HG03378 (cell line): ENCODE results near the gene WNT10A.

Experiments used
- ATAC-seq: cut with Tn5 transposase; IDR thresholded peaks from one replicate; pipeline ENCODE4 v1.9.1; 2021; ENCODE audit warnings: mild to moderate bottlenecking, moderate library complexity; ENCODE audit not compliant: unreplicated experiment

The WNT10A gene

DNA sequence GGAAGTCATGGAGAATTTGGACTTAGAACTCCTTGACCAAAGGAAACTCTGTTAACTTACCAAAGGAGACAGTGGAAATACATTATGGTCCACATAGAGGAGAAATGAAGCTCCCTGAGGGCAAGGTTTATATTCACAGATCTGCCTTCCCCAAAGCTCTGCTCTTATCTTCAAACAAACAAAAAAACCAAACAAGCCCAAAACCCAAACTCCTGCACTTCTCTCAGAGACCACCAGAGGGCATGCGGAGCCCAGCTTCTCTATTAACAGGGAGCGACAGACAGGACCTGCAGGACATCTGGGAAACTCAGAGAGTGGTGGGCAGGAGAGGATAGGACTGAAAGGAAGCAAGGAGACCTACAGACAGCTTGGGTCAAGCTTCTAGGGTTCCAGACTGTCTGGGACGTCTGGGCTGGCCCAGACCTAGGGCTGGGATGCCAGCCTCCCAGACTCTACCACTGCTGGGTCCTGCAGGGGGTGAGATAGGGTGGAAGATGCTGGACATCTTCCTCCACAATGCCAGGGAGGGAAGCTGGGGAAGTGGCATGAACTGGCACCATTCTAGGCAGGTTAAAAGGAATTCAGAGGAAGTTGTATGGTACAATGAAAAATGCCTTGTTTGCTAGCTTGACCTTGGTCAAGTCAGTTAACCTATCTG lies 4.0 kb upstream of the WNT10A start:
- ATAC-seq, result no peak

DNA sequence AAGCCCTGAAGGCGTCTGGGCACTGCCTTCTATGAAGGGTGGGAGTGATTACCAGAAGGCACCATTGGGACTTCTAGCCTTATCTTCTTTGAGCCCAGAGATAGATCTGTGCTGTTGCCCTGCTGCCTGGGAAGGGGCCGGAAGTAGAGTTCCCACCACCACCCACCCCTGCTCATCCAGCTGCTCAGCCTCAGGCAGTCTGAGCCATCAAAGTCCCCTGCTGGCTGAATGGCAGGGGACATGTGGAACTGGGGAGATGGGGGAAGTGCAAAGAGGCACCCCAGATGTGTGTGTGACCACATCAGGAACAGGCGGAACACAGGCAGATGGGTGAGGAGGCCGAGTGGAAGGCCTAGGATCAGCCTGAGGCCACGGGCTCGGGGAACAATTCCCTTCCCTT lies 3.3 kb upstream of the WNT10A start:
- ATAC-seq, result no peak

DNA sequence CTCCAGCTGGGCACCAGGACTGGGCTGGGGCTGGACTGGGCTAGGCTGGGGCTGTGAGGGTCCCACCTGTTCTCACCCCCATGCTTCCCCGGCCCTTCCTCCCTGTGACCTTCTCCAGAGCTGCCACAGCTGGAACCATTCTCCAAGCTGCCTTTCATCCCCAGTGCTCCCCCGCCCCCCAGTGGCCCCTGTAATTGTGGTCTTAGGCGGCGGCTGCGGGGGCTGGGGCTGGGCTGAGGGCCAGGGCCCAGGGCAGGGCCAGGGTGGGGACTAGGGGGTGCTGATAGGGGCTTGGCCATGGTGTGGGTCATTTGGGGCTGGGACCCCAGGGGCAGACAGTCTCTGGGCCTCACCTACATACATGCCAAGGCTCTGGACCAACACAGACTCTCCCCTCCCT lies 2.8 kb upstream of the WNT10A start:
- ATAC-seq, result no peak

DNA sequence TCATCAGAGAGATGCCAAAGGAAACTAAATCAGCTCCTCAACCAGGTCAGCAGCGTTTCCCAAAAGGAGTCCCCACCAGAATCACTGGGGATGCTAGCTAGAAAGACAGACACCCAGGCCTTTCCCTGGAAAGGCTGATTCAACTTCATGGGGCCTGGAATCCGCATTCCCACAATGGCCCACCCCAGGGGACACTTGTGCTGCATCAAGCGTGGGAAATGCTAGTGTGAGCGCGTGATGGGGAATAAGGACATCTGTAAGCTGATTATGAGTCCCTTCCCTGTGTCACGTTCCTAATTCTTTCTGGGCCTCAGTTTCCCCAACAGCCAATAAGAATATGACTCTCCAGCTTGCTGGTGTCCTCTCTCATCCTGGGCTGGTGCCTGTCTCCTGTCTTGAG lies 2.2 kb upstream of the WNT10A start:
- no peak for ATAC-seq

DNA sequence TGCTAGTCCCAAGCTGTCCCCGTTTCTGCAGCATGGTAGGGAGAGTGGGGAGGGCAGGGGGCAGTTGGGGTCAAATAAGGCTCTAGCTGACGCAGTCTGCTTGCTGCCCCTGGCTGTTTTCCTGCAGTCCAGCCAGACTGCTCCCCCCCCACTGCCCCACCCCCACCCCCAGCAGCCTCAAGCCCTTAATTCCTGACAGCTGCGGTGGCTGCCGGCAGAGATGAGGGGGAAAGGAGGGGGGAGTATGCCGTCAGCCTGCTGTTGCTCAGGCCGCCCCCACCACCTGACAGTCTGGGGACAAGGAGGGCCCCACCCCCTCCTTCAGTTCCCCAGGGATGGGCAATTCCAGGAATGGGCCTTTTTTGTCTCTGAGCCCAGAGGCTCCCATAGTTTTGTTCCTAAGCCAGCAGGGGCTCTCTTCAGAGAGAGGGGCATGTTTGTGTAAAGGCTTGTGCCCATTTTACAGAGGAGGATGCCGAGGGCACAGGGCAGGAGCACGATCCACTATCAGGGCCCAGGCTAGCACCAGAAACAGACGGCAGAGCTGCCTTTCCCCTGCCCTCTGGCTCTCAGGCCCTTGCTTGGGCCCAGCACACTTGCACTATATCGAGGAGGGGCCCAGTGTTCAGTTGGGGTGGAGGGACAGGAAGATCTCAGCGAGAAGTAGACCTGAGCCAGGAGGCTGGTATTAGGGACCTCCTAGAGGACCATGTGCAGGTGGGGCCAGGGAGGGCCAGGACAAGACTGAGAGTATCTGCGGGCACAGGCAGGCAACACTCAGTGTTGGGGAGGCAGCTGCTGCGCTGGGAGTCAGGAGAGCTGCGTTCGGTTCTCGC lies 1.5 kb upstream of the WNT10A start:
- ATAC-seq, result no peak

DNA sequence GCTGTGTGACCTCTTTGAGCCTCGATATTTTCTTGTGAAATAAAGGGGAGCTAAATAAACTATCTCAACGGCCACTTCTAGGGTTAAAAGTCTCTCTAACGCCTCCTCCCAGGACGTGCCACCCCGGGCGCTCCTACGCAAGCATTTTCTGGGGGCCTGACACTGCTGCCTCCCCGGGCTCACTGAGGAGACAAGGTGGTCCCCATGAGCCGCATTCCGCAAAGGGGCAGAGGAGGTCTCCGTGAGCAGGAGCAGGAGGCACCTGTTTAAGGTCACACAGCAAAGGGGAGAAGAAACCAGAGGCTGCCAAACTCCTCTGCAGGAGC lies 913 bp upstream of the WNT10A start:
- no peak for ATAC-seq

DNA sequence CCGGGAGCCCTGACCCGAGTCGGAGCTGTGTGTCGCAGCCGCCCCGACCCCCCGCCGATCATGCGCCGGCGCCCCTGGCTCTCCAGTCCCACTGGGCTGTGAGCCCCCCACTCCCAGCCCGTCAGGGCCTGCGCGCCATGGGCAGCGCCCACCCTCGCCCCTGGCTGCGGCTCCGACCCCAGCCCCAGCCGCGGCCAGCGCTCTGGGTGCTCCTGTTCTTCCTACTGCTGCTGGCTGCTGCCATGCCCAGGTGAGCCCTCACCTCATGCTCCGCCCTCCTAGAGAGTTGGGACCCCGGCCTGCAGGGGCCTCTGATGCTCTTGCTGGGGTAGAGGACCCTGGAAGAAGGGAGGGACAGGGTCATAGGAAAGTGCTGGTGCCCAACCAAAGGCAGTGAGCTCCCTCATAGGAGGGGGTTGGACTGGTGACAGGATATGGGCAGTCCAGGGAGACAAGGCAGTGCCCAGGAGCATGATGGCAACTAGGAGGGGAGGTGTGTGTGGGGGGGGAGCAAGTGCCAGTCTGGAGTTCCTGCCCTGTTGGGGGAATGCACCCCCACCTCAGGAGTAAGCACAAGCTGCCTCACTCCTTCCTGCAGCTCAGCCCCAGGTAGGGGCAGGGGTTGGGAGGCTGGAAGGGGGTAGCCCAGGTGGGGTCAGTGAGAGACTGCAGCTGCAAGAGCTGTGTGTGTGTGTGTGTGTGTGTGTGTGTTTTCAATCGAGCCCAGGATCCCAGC lies 375 bp downstream of the WNT10A start:
- ATAC-seq, result no peak

DNA sequence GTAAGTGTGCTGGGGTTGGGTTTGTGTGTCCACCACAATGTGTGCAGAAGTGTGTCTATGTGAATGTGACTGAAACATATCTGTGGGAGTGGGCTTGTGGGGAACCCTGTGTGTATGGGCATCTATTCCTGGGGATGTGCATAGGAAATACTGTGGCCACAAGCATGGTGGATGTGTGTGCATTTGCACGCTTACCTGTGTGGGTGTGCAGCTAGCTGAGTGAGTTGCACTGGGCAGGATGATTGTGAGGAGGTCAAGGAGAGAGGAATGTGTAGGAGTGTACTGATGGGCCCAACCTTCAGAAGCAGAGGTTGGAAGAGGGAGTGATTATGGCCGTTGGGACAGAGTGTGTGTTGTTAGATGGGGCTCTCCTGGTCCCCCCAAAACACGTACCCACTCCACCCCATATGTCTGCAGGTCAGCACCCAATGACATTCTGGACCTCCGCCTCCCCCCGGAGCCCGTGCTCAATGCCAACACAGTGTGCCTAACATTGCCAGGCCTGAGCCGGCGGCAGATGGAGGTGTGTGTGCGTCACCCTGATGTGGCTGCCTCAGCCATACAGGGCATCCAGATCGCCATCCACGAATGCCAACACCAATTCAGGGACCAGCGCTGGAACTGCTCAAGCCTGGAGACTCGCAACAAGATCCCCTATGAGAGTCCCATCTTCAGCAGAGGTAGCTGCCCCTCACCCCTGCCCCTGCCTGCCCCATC lies 1.2 kb downstream of the WNT10A start:
- no peak for ATAC-seq

DNA sequence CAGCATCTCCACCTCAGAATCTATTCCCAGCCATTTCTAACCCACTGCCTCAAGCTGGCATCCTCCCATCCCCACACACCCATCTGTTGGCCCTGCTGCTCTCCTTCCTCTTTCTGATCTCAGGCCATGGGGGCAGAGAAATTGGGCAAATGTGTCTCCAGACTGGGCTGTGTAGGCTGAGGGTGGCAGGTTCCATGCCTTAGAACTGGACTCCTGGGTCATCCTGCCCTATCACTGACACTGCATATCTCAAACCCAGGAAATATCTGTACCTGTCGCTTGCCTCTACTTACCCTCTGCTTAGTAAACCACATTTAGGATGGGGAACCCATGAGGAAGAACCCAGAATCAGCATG lies 1.8 kb downstream of the WNT10A start:
- ATAC-seq, result no peak

DNA sequence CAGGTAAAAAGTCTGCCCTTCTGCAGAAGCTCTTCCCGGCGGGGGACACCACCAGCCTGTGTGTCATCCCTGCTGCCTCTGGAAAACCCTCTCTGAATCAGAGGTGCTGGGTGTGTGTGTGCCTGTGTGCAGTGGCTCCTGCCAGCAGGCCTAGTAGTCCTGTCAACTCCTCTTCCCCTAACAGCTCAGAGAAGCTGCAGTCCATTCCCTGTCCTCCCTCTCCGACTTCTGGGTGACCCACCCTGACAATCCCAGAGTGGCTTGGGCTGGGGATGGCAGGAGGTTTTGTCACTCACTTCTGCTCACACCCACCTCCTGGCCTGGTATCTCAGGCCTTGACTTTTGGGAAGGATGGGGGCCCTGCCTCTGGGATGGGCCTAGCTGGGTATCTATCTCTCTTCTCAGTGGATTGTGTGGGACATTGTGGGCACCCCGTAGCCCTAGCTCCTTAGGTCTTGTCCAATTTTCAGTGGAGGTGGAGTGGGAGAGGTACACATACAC lies 2.3 kb downstream of the WNT10A start:
- ATAC-seq, result no peak

DNA sequence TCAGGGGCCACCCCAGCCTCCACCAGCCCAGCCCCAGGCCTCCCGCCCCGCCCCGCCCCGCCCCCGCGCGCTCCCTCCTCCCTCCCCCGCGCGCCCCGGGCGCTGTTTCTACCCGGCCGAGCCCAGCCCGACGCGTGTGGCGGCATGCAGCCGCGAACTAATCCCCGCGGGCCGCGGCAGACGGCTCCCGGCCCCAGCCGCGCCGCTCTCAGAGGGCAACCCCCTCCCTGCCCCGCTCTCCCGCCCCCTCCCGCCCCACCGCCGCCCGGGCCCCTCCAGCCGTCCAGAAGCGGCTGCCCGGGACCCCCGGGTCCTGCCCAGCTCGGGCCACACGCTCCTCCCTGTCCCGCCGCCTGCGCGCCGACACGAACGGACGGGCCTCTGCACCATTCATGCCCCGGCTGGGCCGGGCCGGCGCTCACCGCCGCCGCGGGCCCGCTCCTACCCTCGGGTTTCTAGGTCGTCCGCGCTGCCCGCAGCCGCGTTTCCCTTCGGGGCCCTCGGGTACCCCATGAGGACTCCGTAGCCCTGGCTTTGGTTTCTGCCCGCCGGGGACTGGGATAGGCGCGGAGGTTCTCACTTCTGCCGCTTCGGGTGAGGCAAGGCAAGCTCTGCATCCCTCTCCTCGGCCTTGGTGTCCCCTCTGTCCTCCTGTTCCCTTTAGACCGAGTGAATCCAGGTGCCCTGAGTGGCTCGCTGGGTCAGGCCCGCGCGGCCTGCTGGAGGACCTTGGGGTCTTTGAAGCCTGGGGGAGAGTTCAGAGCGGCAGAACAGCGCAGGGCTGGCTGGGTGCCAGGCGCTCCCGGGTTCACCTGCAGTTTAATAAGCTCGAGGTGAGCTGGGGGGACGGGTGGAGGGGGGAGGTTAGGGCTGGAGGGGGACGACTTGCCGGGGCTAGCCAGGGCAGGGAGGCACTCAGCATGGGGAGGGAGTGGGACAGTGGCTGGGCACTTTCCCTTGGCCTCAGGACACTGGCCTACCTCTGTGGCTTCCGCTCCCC lies 3.1 kb downstream of the WNT10A start:
- no peak for ATAC-seq

DNA sequence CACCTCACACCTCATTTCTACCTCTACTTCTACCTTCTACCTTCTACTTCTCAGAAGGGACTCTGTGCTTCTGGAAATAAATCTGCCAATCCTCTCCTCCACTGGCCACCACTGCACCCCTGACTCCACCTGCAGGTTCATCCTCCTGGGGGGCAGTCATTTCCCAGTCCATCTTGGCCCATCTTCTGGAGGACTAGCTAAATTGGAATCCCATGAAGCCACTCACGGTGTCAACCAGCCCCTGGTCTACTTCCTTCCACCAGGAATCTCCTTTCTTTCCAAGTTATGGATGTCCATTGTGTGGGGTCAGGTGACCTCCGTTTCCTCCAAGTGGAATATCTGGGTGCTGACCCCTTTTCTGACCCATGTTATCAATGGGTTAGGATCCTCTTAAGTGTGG lies 3.9 kb downstream of the WNT10A start:
- ATAC-seq, result no peak

DNA sequence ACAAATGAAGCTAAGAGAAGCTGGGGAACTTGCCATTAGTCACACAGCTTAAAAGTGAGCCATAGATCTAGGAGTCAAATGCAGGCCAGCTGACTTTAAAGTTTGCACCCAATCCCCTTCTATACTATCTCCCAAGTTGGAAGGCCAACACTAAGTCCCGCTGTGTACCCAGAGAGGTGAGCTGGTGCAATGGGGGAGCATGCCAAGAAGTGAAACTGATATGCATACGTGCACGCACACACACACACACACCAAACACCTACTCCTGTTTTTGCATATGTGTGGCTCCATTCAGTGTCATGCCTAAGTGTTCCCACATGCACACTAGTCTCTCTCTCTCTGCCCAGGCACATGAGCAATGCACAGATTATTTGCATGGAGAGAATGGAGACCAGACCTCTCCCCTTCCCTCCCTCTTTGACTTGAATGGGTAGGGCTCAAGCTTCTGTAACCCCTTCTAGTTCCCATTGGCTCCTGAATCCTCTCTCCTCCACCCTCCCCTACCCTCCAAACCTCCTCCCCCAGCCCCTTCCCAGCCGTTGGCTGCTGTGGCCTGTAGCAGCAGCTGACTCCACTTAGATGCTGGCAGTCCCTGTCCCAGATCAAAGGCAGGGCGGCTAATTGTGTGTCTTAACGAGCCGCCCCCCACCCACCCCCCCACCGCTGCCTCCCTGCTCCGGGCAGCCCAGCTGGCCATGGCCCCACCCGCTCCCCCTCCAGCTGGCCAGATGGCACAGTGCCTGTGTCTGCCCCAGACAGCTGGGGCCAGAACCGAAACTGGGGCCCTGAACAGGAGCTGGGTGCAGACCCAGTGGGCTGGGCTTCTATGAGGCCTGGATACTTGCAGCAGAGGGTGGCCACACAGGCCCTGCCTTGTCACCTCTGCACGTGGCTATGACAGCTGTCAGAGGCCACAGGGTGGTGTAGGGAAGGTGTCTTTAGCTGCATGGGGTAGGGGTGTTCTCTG lies 5.6 kb downstream of the WNT10A start:
- peak; percentile 73 for ATAC-seq

DNA sequence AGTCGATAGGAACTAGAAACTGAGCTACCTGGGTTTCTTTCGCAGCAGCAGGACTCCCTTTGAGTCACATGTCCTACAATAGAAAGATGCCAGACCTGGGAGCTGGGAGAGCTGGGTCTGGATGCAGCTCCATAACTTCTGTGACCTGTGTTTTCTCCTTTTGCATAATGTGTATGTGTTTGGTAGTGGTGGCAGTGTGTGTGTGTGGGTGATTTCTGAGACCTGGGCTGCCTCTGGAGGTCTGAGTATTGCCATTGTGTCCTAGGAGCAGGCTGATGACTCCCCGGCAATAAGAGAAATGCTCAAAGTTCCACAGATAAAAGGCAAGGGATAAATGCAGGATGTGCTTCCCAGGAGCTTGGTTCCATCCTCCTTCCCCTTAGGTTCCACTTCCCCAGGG lies 6.4 kb downstream of the WNT10A start:
- ATAC-seq, result no peak

DNA sequence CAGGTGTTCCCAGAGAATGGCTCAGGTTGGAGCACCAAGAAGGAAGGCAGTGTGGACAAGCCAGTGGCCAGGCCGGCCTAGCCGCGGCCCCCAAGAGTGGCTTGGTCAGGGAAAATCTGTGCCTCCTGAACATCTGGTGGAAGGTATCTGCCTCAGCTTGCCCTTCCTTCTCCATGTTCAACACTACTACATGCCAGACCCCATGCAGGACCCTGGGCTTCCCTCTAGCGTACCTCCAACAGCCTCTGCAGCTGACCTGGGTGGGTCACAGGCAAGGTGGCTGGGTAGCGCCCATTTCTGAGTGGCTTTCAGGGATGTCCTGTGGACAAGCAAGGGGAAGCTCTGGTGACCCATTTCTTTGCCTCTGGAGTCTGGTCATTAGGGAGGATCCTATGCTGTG lies 7.7 kb downstream of the WNT10A start:
- no peak for ATAC-seq

DNA sequence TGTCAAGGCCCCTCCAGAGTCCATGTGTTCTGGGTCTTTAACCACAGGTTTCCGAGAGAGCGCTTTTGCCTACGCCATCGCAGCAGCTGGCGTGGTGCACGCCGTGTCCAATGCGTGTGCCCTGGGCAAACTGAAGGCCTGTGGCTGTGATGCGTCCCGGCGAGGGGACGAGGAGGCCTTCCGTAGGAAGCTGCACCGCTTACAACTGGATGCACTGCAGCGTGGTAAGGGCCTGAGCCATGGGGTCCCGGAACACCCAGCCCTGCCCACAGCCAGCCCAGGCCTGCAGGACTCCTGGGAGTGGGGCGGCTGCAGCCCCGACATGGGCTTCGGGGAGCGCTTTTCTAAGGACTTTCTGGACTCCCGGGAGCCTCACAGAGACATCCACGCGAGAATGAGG lies 9.3 kb downstream of the WNT10A start:
- no peak for ATAC-seq

DNA sequence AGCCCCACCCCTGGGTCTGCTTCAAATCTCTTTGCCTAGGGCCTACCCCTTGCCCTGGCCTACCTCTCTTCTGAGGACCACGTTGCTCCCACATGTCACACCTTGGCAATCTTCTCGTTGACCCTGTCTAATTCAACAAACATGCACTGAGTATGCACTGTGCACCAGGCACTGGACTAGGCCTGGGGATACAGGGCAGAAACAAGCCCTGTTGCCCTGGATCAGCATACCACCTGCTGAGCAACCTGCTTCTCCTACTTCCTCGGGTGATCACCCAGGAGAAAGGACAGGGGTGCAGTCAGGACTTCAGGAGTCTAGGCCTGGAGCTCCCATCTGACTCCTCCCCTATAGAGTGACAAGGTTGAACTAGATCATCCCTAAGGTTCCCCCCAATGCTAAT lies 9.7 kb downstream of the WNT10A start:
- no peak for ATAC-seq

DNA sequence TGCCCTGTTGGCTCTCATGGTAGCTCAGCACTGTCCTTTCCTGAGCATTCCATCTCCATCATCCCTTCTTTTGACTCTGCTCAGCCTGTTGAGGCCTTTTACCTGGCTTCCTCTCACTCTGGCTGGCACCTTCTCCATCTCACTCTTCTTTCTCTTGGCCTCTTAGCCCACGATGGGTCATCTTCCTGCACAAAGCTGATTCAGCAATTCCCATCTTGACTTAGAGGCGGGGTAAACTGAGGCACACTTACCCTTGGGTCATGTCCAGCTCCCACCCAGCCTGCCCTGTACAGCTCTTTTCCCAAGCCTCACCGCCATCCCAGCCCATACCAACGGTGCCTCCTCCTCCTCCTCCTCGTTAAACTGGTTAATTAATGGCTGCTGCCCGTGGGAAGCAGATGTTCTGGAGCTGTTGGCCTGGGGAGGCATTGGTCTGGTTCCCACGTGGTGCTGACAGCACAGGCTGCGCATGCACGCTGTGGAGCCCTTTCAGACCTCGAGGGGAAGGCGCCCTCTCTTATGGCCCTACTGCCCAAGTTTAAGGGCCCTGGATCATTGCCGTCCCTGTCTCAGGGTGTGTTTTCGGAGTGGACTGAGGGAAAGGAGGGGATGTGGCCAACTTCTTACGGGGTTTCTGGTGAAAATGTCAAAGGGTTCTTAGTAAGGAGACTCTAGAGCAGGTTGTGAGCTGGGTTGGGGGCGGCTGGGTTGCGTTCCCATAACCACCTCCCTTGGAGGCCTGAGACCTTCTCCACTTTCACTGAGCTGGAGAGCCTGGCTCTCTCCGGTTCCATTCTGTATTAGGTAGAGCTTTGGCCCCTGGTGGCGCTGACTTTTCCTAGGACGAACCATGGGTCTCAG lies 10.9 kb downstream of the WNT10A start:
- ATAC-seq, result no peak
